ENCODE results near the gene TMEM63B.

Gene TMEM63B

DNA sequence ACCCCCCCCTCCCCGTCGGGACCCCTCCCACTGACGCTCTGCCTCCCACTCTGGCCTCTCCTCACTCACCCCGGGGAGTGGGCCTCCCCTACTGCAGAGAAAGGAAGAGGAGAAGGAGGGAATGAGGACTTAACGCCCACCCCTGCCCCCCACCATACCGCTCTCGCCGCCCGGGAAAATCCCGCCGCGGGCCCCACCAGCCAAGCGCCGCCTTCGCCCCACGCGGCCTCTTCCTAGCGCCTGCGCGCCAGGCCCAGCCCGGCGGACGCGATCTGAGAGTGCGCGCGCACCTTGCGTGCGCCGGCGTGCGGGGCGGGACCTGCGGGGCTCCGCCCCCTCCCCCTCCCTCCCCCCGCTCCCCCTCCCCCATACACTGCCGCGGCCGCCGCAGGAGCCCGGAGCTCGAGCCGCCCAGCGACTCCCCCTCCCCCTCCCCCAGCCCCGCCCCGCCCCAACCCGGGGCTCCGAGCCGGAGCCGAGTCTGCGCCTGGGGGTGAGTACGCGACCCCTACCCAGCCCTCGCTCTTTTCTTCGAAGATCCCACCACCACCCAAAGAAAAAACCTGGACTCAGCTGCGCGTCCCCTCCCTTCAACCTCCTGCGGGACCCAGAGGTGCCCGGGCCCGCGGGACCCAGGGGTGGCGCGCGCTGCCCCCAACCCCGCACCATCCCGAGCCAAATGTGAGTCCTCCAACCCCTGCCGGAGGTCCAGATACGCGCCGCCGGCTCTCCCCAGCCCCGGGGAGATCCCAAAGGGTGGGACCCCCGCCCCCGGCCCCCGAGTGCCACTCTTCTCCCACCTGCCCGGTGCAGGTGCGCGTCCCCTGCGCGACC lies at the start of gene TMEM63B, which contains the start of gene MRPL14:
TSS of gene TMEM63B (plus strand) at position 369 of the 834 bp plus-strand sequence. CDS start 7,031 bp downstream, outside the sequence.
TSS of gene MRPL14 (minus strand) at position 267 of the 834 bp plus-strand sequence. CDS start 10,841 bp downstream, outside the sequence.
- peak within 1 kb of the TSS; percentile 70 for H3K4me3 ChIP-seq (ENCODE audit: low read depth, low read length)
- TF ChIP-seq, protein P1, sequence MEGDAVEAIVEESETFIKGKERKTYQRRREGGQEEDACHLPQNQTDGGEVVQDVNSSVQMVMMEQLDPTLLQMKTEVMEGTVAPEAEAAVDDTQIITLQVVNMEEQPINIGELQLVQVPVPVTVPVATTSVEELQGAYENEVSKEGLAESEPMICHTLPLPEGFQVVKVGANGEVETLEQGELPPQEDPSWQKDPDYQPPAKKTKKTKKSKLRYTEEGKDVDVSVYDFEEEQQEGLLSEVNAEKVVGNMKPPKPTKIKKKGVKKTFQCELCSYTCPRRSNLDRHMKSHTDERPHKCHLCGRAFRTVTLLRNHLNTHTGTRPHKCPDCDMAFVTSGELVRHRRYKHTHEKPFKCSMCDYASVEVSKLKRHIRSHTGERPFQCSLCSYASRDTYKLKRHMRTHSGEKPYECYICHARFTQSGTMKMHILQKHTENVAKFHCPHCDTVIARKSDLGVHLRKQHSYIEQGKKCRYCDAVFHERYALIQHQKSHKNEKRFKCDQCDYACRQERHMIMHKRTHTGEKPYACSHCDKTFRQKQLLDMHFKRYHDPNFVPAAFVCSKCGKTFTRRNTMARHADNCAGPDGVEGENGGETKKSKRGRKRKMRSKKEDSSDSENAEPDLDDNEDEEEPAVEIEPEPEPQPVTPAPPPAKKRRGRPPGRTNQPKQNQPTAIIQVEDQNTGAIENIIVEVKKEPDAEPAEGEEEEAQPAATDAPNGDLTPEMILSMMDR (IDR thresholded peaks at IDR 0.05; ENCODE audit: borderline replicate concordance, insufficient read depth, low read depth, low read length) = no peak

DNA sequence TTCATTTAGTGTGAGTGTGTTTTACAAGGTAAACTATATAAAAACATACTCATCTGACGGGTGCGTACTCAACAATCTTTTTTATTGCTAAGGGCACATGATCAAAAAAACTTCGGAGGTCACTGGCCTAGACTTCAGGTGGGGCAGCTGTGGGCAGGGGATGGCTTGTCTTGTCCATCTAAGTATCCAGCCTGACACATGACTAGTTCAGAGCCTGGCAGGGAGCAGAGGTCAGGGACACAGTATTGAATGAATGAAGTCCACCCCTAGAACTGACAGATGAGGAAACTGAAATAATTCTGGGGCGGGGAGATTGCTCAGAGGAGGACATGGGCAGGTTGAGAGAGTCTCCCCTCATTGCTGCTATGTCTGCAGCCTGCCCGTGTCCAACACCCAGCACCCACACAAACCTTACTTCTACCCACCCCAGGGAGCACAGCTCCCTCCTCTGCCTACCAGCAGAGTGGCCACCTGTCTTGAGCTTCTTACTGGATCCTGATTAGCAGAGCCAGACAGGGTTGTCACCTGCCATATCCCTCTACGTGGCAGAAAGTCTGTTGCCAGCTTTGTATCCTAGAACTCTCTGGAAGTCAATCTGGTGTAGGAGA lies 49.0 kb upstream of the TMEM63B start:
- TF ChIP-seq, protein P1 (IDR thresholded peaks at IDR 0.05; ENCODE audit: borderline replicate concordance, insufficient read depth, low read depth, low read length) = no peak
- no peak overlapping the region for H3K4me3 ChIP-seq (ENCODE audit: low read depth, low read length)

DNA sequence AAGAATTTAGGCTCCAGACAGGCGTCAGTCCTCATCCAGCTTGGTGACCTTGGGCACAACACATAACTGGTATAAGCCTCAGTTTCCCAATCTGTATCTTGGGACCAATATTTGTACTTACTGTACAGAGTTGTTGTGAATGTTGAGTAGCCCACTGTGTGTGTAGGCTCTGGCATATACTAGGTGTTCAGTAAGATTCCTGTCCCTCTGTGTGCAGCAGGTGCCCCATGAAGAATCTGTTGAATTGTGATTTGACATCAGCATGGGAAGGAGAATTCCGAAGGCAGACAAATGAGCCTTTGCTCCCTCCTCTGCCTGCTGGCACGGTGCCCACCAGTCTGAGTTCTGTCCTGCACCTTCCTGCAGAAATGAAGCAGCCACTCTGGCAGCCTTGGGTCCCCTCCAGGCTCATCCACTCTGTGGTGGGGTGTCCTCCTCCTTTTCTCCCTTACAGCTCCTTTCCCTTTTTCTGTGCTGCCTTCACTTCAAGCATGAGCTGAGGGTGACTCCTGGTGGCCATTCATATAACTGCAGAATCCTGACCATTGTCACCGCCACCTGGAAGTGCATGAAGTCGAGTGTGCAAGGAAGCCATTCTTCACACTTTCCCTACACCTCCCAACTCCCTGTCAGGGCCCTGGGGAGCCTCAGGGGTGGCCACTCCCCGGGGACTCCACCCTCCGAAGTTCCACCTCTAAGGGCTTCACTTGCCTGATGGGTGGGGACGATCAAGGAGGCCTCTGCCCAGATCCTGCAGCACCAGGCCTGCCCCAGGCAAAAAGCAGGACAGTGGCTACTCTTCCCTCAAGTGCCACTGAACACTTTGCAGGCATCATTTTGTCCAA lies 48.3 kb upstream of the TMEM63B start:
- TF ChIP-seq, protein P1 (IDR thresholded peaks at IDR 0.05; ENCODE audit: borderline replicate concordance, insufficient read depth, low read depth, low read length) = peak; percentile 85

DNA sequence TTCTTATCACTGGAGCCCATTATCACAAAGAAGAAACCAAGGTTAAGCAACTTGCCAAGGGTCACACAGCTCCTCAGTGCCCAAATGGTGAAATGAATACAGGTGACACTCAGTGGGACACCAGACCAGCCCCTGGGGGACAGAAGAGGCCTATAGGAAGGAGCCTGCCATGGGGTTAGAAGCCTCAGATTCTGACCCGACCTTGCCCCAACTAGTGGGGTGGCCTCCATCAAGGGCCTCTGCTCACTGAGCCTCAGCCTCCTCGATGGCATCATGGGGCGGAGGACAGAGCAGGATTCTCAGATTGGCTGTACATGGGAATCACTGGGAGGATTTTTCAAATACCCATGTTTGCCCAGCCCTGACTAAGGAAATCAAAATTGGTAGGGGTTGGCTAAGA lies 47.7 kb upstream of the TMEM63B start:
- no peak overlapping the region for H3K4me3 ChIP-seq (ENCODE audit: low read depth, low read length)
- TF ChIP-seq, protein P1 (IDR thresholded peaks at IDR 0.05; ENCODE audit: borderline replicate concordance, insufficient read depth, low read depth, low read length) = no peak

More for the DNA sequence above, 48.3 kb upstream of the TMEM63B start:
- H3K4me3 ChIP-seq (ENCODE audit: low read depth, low read length) = no peak overlapping the region

DNA sequence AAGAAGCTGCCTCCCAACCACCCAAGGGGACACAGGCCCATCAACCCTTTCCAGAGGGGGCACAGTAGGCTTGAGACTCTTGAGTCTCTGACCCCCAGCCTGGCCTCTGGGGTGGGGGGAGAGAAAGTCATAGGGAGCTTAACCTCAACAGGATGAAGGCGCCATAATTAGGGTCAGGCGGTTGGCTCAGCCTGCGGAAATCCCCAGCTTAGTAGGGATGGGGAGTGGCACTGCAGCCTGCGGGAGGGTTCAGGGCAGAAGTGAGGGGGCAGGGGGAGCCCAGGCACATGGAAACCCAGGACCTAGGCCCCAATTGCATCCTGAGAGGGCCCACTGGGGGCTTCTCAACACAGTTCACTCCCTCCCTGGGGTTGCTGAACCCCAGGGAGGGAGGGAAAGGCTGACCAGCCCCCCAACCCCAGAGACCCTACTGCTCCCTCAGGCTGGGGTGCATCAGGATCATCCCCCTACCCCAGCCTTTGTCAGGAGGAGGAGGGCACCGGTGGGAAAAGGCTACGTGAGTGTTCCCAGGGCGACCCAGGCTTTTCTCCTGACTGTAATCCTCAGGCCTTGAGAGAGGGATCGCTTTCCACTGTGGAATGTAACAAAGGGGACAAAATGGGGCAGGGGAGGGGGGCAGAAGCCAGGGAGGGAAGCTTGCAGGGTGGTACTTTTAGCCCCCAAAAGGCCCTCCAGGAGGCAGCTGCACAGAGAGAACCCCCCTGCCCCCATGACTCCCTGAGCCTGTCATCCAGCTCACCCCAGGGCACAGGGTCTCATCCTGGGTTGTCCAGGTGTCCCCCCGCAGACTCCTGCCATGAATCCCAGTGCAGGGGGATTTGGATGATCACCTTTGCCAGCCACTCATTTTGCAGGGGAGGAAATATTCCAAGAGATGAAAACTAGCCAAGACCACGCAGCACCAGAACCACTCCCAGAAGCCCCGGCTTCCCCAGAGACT lies 46.5 kb upstream of the TMEM63B start:
- TF ChIP-seq, protein P1 (IDR thresholded peaks at IDR 0.05; ENCODE audit: borderline replicate concordance, insufficient read depth, low read depth, low read length) = no peak
- no peak overlapping the region for H3K4me3 ChIP-seq (ENCODE audit: low read depth, low read length)

DNA sequence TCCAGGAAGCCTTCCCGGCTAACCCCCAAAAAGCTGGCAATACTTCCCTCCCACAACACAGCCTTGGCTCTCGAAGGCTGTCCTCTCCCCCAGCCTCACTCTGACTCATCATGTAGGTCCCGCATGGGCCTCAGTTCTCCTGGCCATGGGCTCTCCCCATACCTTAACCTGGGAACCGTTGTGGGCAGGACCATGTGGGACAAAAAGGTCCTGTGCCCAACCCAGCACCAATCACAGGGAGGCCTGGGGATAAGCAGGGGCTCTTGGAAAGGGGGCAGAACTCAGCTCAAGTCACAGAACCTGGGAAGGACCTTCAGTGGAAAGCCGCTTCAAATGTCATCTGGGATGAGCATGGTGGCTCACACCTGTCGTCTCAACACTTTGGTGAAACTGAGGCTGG lies 45.6 kb upstream of the TMEM63B start:
- no peak overlapping the region for H3K4me3 ChIP-seq (ENCODE audit: low read depth, low read length)
- TF ChIP-seq, protein P1 (IDR thresholded peaks at IDR 0.05; ENCODE audit: borderline replicate concordance, insufficient read depth, low read depth, low read length) = no peak
